Esophagus squamous epithelium (tissue), 4 donors: Measurements from ENCODE around the gene DRC3.

Source experiments
- CTCF ChIP-seq, 6 experiments: fragments of 450-650 bp in 4 of 6; fragments of 200-600 bp in 2 of 6; sonication (generic) in 2 of 6; IDR thresholded peaks; one replicate each; pipeline ENCODE4 v1.5.1; 2016 to 2019; ENCODE audit warnings: antibody characterized with exemption in 6 of 6, mild to moderate bottlenecking in 4 of 6, moderate library complexity in 4 of 6
- POLR2A ChIP-seq, 4 donors: fragments of 450-650 bp; IDR thresholded peaks; one replicate each; pipeline ENCODE4 v1.6.1; 2017; ENCODE audit warnings: antibody characterized with exemption in 4 of 4, mild to moderate bottlenecking in 4 of 4, moderate library complexity in 3 of 4

- TF ChIP-seq CTCF (IDR thresholded peaks at IDR 0.05) (no peak), POLR2A (IDR thresholded peaks at IDR 0.05) (no peak)
Measured at GRCh38 chr17:17983776-17984175, 11.1 kb downstream of the DRC3 start.
